SW480 (cell line): ENCODE data around the gene PRR27.
"Not testable (repeated sequence)": the region's sequence is repeated elsewhere in the genome, so short reads cannot be mapped to it uniquely, and the experiment has no call there.

ENCODE experiments used
- DNase-seq: peaks from one replicate; pipeline ENCODE4 v3.0.0-alpha.2; 2016; ENCODE audit warnings: low spot score

The PRR27 gene

DNA sequence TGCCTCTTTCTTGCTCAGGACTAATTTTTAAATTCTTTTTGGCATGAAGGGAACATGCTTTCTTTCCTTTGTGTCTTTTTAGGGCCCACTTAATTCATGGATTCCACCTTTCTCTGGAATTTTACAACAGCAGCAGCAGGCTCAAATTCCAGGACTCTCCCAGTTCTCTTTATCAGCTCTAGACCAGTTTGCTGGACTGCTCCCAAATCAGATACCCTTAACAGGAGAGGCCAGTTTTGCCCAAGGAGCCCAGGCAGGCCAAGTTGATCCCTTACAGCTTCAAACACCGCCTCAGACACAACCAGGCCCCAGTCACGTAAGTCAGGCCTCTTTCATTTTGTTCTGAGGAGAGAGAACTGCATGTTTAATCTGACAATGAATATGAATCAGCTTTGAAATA, 43.8 kb downstream of the PRR27 start:
- DNase-seq: no peak

DNA sequence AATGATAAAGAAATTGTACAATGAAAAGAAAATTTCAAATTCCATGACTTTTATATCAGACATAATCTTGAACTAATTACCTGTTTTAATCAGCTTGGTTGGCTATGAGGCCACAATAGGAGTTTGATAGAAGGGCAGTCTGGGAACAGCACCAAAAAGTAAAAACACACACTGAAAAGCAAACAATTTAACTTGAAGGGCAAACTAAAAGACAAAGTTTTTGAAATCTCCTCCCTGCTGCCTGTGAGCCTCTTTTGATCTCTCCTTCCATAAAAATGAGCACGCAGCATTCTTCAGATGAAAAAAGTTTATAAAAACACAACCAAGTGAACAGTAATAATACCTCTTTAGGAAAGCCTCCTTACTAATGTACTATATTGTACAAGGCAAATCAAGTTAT, 49.6 kb downstream of the PRR27 start:
- no peak for DNase-seq

DNA sequence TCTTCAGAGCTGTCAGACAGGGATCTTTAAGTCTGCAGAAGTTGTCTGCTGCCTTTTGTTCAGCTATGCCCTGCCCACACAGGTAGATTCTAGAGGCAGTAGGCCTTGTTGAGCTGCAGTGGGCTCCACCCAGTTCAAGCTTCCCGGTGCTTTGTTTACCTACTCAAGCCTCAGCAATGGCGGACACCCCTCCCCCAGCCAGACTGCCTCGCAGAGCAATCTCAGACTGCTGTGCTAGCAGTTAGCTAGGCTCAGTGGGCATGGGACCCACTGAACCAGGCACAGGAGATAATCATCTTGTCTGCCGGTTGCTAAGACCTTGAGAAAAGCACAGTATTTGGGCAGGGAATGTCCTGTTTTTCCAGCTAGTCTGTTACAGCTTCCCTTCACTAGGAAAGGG, 58.7 kb downstream of the PRR27 start:
- DNase-seq: not testable (repeated sequence)
